ENCODE results near the gene MTMR2. TPM values are rescaled to one million over a fixed set of nuclear protein-coding genes. Genes with fewer than 3 reads are reported as not detected.

The MTMR2 gene
- total RNA-seq, 1 experiment from 2014 or later, result 59.0 TPM

GRCh38 chr11:95845167-95845566, 78.7 kb downstream of the MTMR2 start:
- Histone ChIP-seq H3K4me2 (ENCODE audit: insufficient read depth, insufficient read length, low read length) (no peak overlapping the region), H2BK20ac (ENCODE audit: low read depth, low read length, poor library complexity, severe bottlenecking) (no peak overlapping the region), H3K56ac (ENCODE audit: insufficient read length, low read depth, low read length) (no peak overlapping the region), H3K4me1 (ENCODE audit: insufficient read depth, low read length) (no peaks in the 10 kb centered on the region), H4K91ac (ENCODE audit: insufficient read length, low read depth, low read length) (no peak overlapping the region), H2BK12ac (ENCODE audit: insufficient read length, low read depth, low read length) (no peak overlapping the region), H4K5ac (ENCODE audit: insufficient read length, low read depth, low read length) (no peak overlapping the region), H3K79me1 (ENCODE audit: insufficient read depth, low read depth, low read length, poor library complexity, severe bottlenecking) (no peaks in the 10 kb centered on the region), H3K27me3 (ENCODE audit: insufficient read depth, low read length) (no peaks in the 10 kb centered on the region), H3K23ac (ENCODE audit: insufficient read length, low read depth, low read length) (no peak overlapping the region), H2BK15ac (ENCODE audit: low read depth, low read length) (no peak overlapping the region), H4K8ac (replicated peaks; ENCODE audit: insufficient read length, low read depth, low read length) (no peak overlapping the region), H4K20me1 (ENCODE audit: control insufficient read depth, insufficient read depth, insufficient read length) (no peaks in the 10 kb centered on the region), H3K9ac (ENCODE audit: extremely low read depth, insufficient read length, low read length) (no peak overlapping the region), H2BK5ac (ENCODE audit: insufficient read length, low read length) (no peak overlapping the region), H3K79me2 (ENCODE audit: insufficient read depth, low read length) (no peaks in the 10 kb centered on the region), H3K4ac (ENCODE audit: low read depth, low read length) (no peak overlapping the region), H3K18ac (ENCODE audit: insufficient read length, low read depth, low read length) (no peak overlapping the region), H2AK5ac (ENCODE audit: insufficient read length, low read length) (no peak overlapping the region), H3K27ac (ENCODE audit: insufficient read length, low read depth, low read length) (no peak overlapping the region), H2AFZ (ENCODE audit: low read length) (no peak overlapping the region), H3K9me3 (ENCODE audit: control insufficient read depth, low read depth, low read length) (no peaks in the 10 kb centered on the region), H3K23me2 (ENCODE audit: insufficient read length, low read depth, low read length, poor library complexity, severe bottlenecking) (no peaks in the 10 kb centered on the region), H3T11ph (ENCODE audit: low read length) (no peak overlapping the region), H3K14ac (ENCODE audit: insufficient read depth, low read length) (no peak overlapping the region), H2BK120ac (ENCODE audit: low read depth, low read length, poor library complexity, severe bottlenecking) (no peak overlapping the region)
- Mint-ChIP-seq H3K4me3 (no peak overlapping the region), H3K4me1 (no peaks in the 10 kb centered on the region), H3K36me3 (ENCODE audit: insufficient read depth in 1 of 3, low read depth in 3 of 3) (peaks cover 0 to 29% (median 26%) of the 10 kb centered on the region in 3 experiments; a peak in 6 of 7 replicates), H3K9me3 (no peaks in the 10 kb centered on the region), H3K27me3 (ENCODE audit: low read depth) (no peaks in the 10 kb centered on the region), H3K27ac (no peak overlapping the region)
- no peak for DNase-seq
- no peak for TF ChIP-seq CTCF (conservative IDR thresholded peaks at IDR 0.05)
- no CpG with 5 or more reads among the region's 1 CpG for WGBS (ENCODE audit: extremely low coverage, insufficient read length, low lambda C conversion rate)

Data from H9 (cell line).